Mesenchymal stem cell (in vitro differentiated cells and primary cell): Measurements from ENCODE around the gene KDM3A.
A peak's percentile ranks its signal among the peaks of the same experiment; 100 is the strongest.

Experiments used
- DNase-seq: peaks from one replicate; pipeline ENCODE4 v3.0.0-alpha.2; 2013
- H2AFZ ChIP-seq: one replicate; pipeline ENCODE4 v1.6.1; 2013; ENCODE audit warnings: low read depth, mild to moderate bottlenecking, control low read depth, inconsistent platforms, low read length, moderate library complexity
- H2AK5ac ChIP-seq: 2 replicates; pipeline ENCODE4 v1.6.1; 2013; ENCODE audit warnings: low read length, moderate library complexity, mild to moderate bottlenecking, inconsistent platforms; ENCODE audit not compliant: severe bottlenecking
- H2BK120ac ChIP-seq: one replicate; pipeline ENCODE4 v1.6.1; 2013; ENCODE audit warnings: low read depth, mild to moderate bottlenecking, inconsistent platforms, low read length, moderate library complexity
- H2BK12ac ChIP-seq, 2 experiments: one replicate each; pipeline ENCODE4 v1.6.1; 2013; ENCODE audit warnings: inconsistent platforms in 2 of 2, low read length in 2 of 2, mild to moderate bottlenecking in 2 of 2, moderate library complexity in 2 of 2, control low read depth in 1 of 2
- H2BK15ac ChIP-seq: one replicate; pipeline ENCODE4 v1.6.1; 2013; ENCODE audit warnings: mild to moderate bottlenecking, low read depth, inconsistent platforms; ENCODE audit not compliant: poor library complexity, severe bottlenecking
- H2BK5ac ChIP-seq: 2 replicates; pipeline ENCODE4 v1.6.1; 2013; ENCODE audit warnings: low read depth, mild to moderate bottlenecking, low read length, control low read depth, inconsistent platforms; ENCODE audit not compliant: poor library complexity, severe bottlenecking
- H3K14ac ChIP-seq, 2 experiments: one replicate each; pipeline ENCODE4 v1.6.1; 2013; ENCODE audit warnings: inconsistent platforms in 2 of 2, low read length in 2 of 2, control low read depth in 1 of 2, mild to moderate bottlenecking in 1 of 2, moderate library complexity in 1 of 2
- H3K18ac ChIP-seq, 2 experiments: one replicate each; pipeline ENCODE4 v1.6.1; 2013; ENCODE audit warnings: inconsistent platforms in 2 of 2, low read length in 2 of 2, control low read depth in 1 of 2, low read depth in 1 of 2, mild to moderate bottlenecking in 1 of 2
- H3K23ac ChIP-seq, 2 experiments: one replicate each; pipeline ENCODE4 v1.6.1; 2013; ENCODE audit warnings: inconsistent platforms in 2 of 2, low read length in 2 of 2, mild to moderate bottlenecking in 2 of 2, moderate library complexity in 2 of 2, control low read depth in 1 of 2
- H3K27ac ChIP-seq: 2 replicates; pipeline ENCODE4 v1.5.1; 2013; ENCODE audit warnings: mild to moderate bottlenecking, moderate library complexity, low read length, control low read depth, inconsistent platforms; ENCODE audit not compliant: poor library complexity, severe bottlenecking
- H3K27me3 ChIP-seq, 2 experiments: 2 replicates each; pipeline versions ENCODE4 v1.6.1 to v1.7.0; 2013; ENCODE audit warnings: low read length in 2 of 2, mild to moderate bottlenecking in 2 of 2, moderate library complexity in 2 of 2, control low read depth in 1 of 2, inconsistent platforms in 1 of 2; ENCODE audit not compliant: control insufficient read depth in 1 of 2, insufficient read depth in 1 of 2
- H3K36me3 ChIP-seq, 2 experiments: 2 replicates each; pipeline versions ENCODE4 v1.6.1 to v1.7.0; 2013; ENCODE audit warnings: low read length in 2 of 2, control low read depth in 1 of 2, inconsistent platforms in 1 of 2, low read depth in 1 of 2, mild to moderate bottlenecking in 1 of 2; ENCODE audit not compliant: insufficient read depth in 2 of 2, control insufficient read depth in 1 of 2
- H3K4ac ChIP-seq, 2 experiments: one replicate each; pipeline ENCODE4 v1.6.1; 2013; ENCODE audit warnings: inconsistent platforms in 2 of 2, low read length in 2 of 2, mild to moderate bottlenecking in 2 of 2, moderate library complexity in 2 of 2, control low read depth in 1 of 2, low read depth in 1 of 2
- H3K4me1 ChIP-seq: 2 replicates; pipeline ENCODE4 v1.6.1; 2013; ENCODE audit warnings: low read depth, low read length, control low read depth; ENCODE audit not compliant: control insufficient read depth, insufficient read depth
- H3K4me2 ChIP-seq: 2 replicates; pipeline ENCODE4 v1.6.1; 2013; ENCODE audit warnings: low read length, mild to moderate bottlenecking, inconsistent platforms; ENCODE audit not compliant: poor library complexity, severe bottlenecking
- H3K4me3 ChIP-seq, 2 experiments: 2 replicates each; pipeline versions ENCODE4 v1.5.1 to v1.7.0; 2013; ENCODE audit warnings: low read length in 2 of 2, mild to moderate bottlenecking in 2 of 2, control low read depth in 1 of 2, low read depth in 1 of 2; ENCODE audit not compliant: insufficient read depth in 1 of 2
- H3K79me1 ChIP-seq: replicated peaks from 2 replicates; pipeline ENCODE4 v1.6.1; 2013; ENCODE audit warnings: mild to moderate bottlenecking, control low read depth, low read length, inconsistent platforms; ENCODE audit not compliant: poor library complexity, severe bottlenecking
- H3K9ac ChIP-seq: 2 replicates; pipeline ENCODE4 v1.7.0; 2013; ENCODE audit warnings: mild to moderate bottlenecking, low read length, moderate library complexity
- H3K9me3 ChIP-seq: 2 replicates; pipeline ENCODE4 v1.7.0; 2013; ENCODE audit warnings: mild to moderate bottlenecking, low read length; ENCODE audit not compliant: control insufficient read depth
- H4K8ac ChIP-seq: one replicate; pipeline ENCODE4 v1.6.1; 2013; ENCODE audit warnings: inconsistent platforms, mild to moderate bottlenecking, low read length, moderate library complexity
- H4K91ac ChIP-seq: one replicate; pipeline ENCODE4 v1.6.1; 2013; ENCODE audit warnings: mild to moderate bottlenecking, low read length, inconsistent platforms
- WGBS: methylation state at CpG from one replicate; pipeline ENCODE4 v1.1.7; 2013; ENCODE audit warnings: mixed read lengths; 5-methylcytosine and 5-hydroxymethylcytosine counted together

KDM3A gene

GRCh38 chr2:86468162-86469033 is 27.2 kb downstream of the KDM3A start:
- WGBS: 98% methylated on average over 5 of the region's 7 CpGs

GRCh38 chr2:86470890-86471289 is 29.7 kb downstream of the KDM3A start:
- Histone ChIP-seq H2BK12ac (no peak overlapping the region), H3K27ac (no peak overlapping the region), H3K4me2 (no peak overlapping the region), H2AK5ac (no peak overlapping the region), H2BK120ac (no peak overlapping the region), H3K4me3 (no peak overlapping the region), H2BK15ac (no peak overlapping the region), H3K14ac (no peak overlapping the region), H2BK5ac (no peak overlapping the region), H3K18ac (no peak overlapping the region), H4K8ac (no peak overlapping the region), H3K36me3 (peaks cover 18 to 95% of the 10 kb centered on the region in 2 experiments), H3K4me1 (no peaks in the 10 kb centered on the region), H3K79me1 (peaks cover 26% of the 10 kb centered on the region), H3K4ac (no peak overlapping the region), H3K27me3 (no peaks in the 10 kb centered on the region), H4K91ac (no peak overlapping the region), H3K23ac (no peak overlapping the region), H2AFZ (no peak overlapping the region), H3K9me3 (no peaks in the 10 kb centered on the region), H3K9ac (no peak overlapping the region)
- no CpG with 5 or more reads among the region's 1 CpG for WGBS
- DNase-seq: no peak

More at GRCh38 chr2:86468162-86469033, 27.2 kb downstream of the KDM3A start:
- no peak overlapping the region for H3K23ac ChIP-seq
- no peak overlapping the region for H4K8ac ChIP-seq
- no peak overlapping the region for H2BK15ac ChIP-seq
- H2BK5ac ChIP-seq: no peak overlapping the region
- no peaks in the 10 kb centered on the region for H3K9me3 ChIP-seq
- H3K4me2 ChIP-seq: no peak overlapping the region
- H3K18ac ChIP-seq: no peak overlapping the region
- H3K4me3 ChIP-seq: no peak overlapping the region
- no peak for DNase-seq
- no peak overlapping the region for H2AK5ac ChIP-seq
- H3K79me1 ChIP-seq: peaks cover 27% of the 10 kb centered on the region
- no peak overlapping the region for H2BK12ac ChIP-seq
- no peak overlapping the region for H3K4ac ChIP-seq
- no peak overlapping the region for H3K9ac ChIP-seq
- H2AFZ ChIP-seq: no peak overlapping the region
- H3K14ac ChIP-seq: no peak overlapping the region
- no peak overlapping the region for H3K27ac ChIP-seq
- no peaks in the 10 kb centered on the region for H3K27me3 ChIP-seq
- H3K36me3 ChIP-seq: peaks cover 24 to 98% of the 10 kb centered on the region in 2 experiments
- H2BK120ac ChIP-seq: no peak overlapping the region
- no peak overlapping the region for H4K91ac ChIP-seq
- H3K4me1 ChIP-seq: no peaks in the 10 kb centered on the region

- 93% methylated on average over 3 of the region's 6 CpGs for WGBS
- Histone ChIP-seq H3K36me3 (peaks cover 15 to 89% of the 10 kb centered on the region in 2 experiments), H3K27me3 (no peaks in the 10 kb centered on the region), H4K91ac (no peak overlapping the region), H3K4me3 (no peak overlapping the region), H3K9ac (no peak overlapping the region), H3K9me3 (no peaks in the 10 kb centered on the region), H2BK5ac (no peak overlapping the region), H2BK120ac (no peak overlapping the region), H3K14ac (no peak overlapping the region), H3K18ac (no peak overlapping the region), H4K8ac (no peak overlapping the region), H3K4ac (no peak overlapping the region), H3K79me1 (peaks cover 24% of the 10 kb centered on the region), H2AK5ac (no peak overlapping the region), H2BK15ac (no peak overlapping the region), H3K27ac (no peak overlapping the region), H3K23ac (no peak overlapping the region), H3K4me1 (no peaks in the 10 kb centered on the region), H2AFZ (no peak overlapping the region), H2BK12ac (no peak overlapping the region), H3K4me2 (no peak overlapping the region)
- no peak for DNase-seq
Observed at GRCh38 chr2:86471637-86472036, 30.5 kb downstream of the KDM3A start.

GRCh38 chr2:86476092-86476491 is 34.9 kb downstream of the KDM3A start:
- no peak overlapping the region for H3K14ac ChIP-seq
- H2BK120ac ChIP-seq: no peak overlapping the region
- no peak overlapping the region for H2AK5ac ChIP-seq
- H3K27ac ChIP-seq: no peak overlapping the region
- H4K91ac ChIP-seq: no peak overlapping the region
- no peaks in the 10 kb centered on the region for H3K4me1 ChIP-seq
- peaks cover 21 to 88% of the 10 kb centered on the region in 2 experiments for H3K36me3 ChIP-seq
- H2AFZ ChIP-seq: no peak overlapping the region
- no peak overlapping the region for H4K8ac ChIP-seq
- no peak overlapping the region for H2BK12ac ChIP-seq
- H3K79me1 ChIP-seq: peaks cover 26% of the 10 kb centered on the region
- H3K4me3 ChIP-seq: no peak overlapping the region
- no peaks in the 10 kb centered on the region for H3K27me3 ChIP-seq
- H3K9me3 ChIP-seq: no peaks in the 10 kb centered on the region
- H3K9ac ChIP-seq: peak overlapping the region; percentile 61
- no peak overlapping the region for H3K4me2 ChIP-seq
- no peak overlapping the region for H2BK15ac ChIP-seq
- H3K23ac ChIP-seq: no peak overlapping the region
- no peak for DNase-seq
- H3K18ac ChIP-seq: no peak overlapping the region
- H2BK5ac ChIP-seq: no peak overlapping the region
- H3K4ac ChIP-seq: no peak overlapping the region
